MCF 10A (cell line): ENCODE results near the gene PARVB. TPM values are rescaled to one million over a fixed set of nuclear protein-coding genes. Genes with fewer than 3 reads are reported as not detected.

Experiments
- BruUV-seq: library from RNA; stranded (reverse); fragments of 400-500 nt; replicated peaks from 2 replicates; lab custom pipeline; 2021; lab: Mats Ljungman, UMichigan
- CTCF ChIA-PET: fragments of 300-600 bp; sonication (Branson Sonifier 250); formaldehyde crosslinking; extraction: SDS; loops from one replicate; lab custom pipeline; 2021; ENCODE audit warnings: antibody characterized with exemption, inconsistent platforms; lab: Yijun Ruan, JAX
- POLR2A ChIA-PET: fragments of 300-600, 350-650 bp; sonication (Branson Sonifier 250); formaldehyde crosslinking; extraction: SDS; loops from one replicate; lab custom pipeline; 2020; ENCODE audit warnings: antibody characterized with exemption, inconsistent platforms; lab: Yijun Ruan, JAX
- DNase-seq: peaks from one replicate; pipeline ENCODE4 v3.0.0-alpha.2; 2018; ENCODE audit not compliant: unreplicated experiment
- H3K27ac Mint-ChIP-seq: one replicate; pipeline ENCODE4 v1.8.0; 2022; ENCODE audit warnings: mild to moderate bottlenecking, low read depth, mixed read lengths; ENCODE audit not compliant: unreplicated experiment
- H3K27me3 Mint-ChIP-seq: one replicate; pipeline ENCODE4 v1.8.0; 2022; ENCODE audit warnings: mixed read lengths; ENCODE audit not compliant: insufficient read depth, unreplicated experiment
- H3K36me3 Mint-ChIP-seq: one replicate; pipeline ENCODE4 v1.8.0; 2022; ENCODE audit warnings: mild to moderate bottlenecking, moderate library complexity, mixed read lengths; ENCODE audit not compliant: insufficient read depth, unreplicated experiment
- H3K4me1 Mint-ChIP-seq: one replicate; pipeline ENCODE4 v1.8.0; 2022; ENCODE audit warnings: mixed read lengths; ENCODE audit not compliant: insufficient read depth, unreplicated experiment
- H3K4me3 Mint-ChIP-seq: one replicate; pipeline ENCODE4 v1.8.0; 2022; ENCODE audit warnings: mild to moderate bottlenecking, moderate library complexity, mixed read lengths; ENCODE audit not compliant: unreplicated experiment
- H3K9me3 Mint-ChIP-seq: one replicate; pipeline ENCODE4 v1.8.0; 2022; ENCODE audit warnings: mixed read lengths; ENCODE audit not compliant: unreplicated experiment
- CTCF ChIP-seq: fragments of 200-600 bp; IDR thresholded peaks from one replicate; pipeline ENCODE4 v1.8.0; 2022; ENCODE audit warnings: antibody characterized with exemption, mild to moderate bottlenecking; ENCODE audit not compliant: unreplicated experiment
- intact Hi-C: fragments of 100-400 bp; cut with micrococcal nuclease; formaldehyde crosslinking; loops from 2 replicates; pipeline ENCODE4 v1.14.1; 2022
- total RNA-seq: library from RNA; stranded (reverse); gene quantifications from 2 replicates; pipeline ENCODE4 v1.2.3, GENCODE V29; 2022

PARVB gene
- total RNA-seq, 1 experiment from 2014 or later = 26.0 TPM

DNA sequence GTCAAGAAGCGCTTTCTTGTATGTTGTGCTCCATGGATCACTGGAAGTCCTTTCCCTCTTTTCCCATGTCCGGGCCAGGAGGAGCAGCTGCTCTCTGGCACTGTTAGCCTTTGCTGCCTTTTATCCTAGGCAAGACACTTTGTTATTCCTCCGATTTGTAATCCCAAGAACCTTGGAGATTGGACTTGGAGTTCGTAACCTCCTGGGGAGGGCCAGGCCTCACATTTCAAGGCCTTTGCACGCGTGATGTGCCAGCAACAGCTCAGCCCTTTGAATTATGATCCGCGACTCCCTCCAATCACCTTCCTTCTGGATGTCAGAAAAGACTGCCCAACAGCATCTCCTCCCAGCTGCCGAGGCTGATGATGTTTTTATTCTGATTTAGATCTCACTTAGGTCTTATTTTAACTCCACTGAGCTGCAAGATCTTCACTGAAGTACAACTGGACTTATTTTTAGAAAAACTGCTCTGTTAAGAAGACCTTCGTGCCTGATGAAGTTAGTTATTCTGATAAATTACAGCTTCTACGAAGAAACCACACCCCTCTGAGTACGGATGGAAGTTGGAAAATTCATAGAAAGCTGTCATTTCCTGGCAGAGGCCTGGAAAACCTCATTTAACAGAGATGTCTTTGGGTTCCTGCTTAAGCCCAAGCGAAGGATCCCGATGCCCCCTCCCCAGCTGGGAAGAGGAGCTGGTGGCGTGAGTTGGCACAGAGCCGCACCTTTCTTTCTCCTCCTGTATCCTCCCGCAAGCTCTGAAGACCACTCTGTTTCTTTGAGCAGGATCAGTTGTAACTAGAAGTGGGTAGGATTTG lies 62.4 kb downstream of the PARVB start:
- POLR2A ChIA-PET = interaction anchor here (0.6 to 2.7 kb wide), 3 partner anchors 71 to 407 kb away, joined by 3 to 15 read pairs (median 3); no protein-coding TSS in a partner anchor
- H3K9me3 Mint-ChIP-seq = no peaks in the 10 kb centered on the region
- no peak for DNase-seq
- CTCF ChIA-PET = interaction anchor here (0.5 to 7.9 kb wide), 42 partner anchors 10 to 768 kb away, joined by 3 to 170 read pairs (median 4); partner anchors contain the start of gene ARHGAP8
- intact Hi-C loops = loop anchor here (10.0 kb wide), 1 partner anchor 52 kb away; no protein-coding TSS in a partner anchor
- no peak for TF ChIP-seq CTCF
- peaks cover 16% of the 10 kb centered on the region for H3K4me1 Mint-ChIP-seq
- H3K27me3 Mint-ChIP-seq = no peaks in the 10 kb centered on the region
- H3K36me3 Mint-ChIP-seq = no peaks in the 10 kb centered on the region
- no TSS peak for BruUV-seq
- no peak overlapping the region for H3K27ac Mint-ChIP-seq
- H3K4me3 Mint-ChIP-seq = no peak overlapping the region

GRCh38 chr22:44087089-44087430 lies 63.0 kb downstream of the PARVB start:
- no peak for TF ChIP-seq CTCF
- intact Hi-C loops = loop anchor here (10.0 kb wide), 1 partner anchor 52 kb away; no protein-coding TSS in a partner anchor
- H3K27ac Mint-ChIP-seq = no peak overlapping the region
- H3K4me1 Mint-ChIP-seq = peaks cover 16% of the 10 kb centered on the region
- H3K36me3 Mint-ChIP-seq = no peaks in the 10 kb centered on the region
- ChIA-PET POLR2A (interaction anchor here (1.7 to 2.7 kb wide), 2 partner anchors 72 to 94 kb away, joined by 3 to 15 read pairs; no protein-coding TSS in a partner anchor), CTCF (interaction anchor here (1.3 to 7.9 kb wide), 12 partner anchors 9 to 539 kb away, joined by 3 to 170 read pairs (median 6); no protein-coding TSS in a partner anchor)
- no peak overlapping the region for H3K4me3 Mint-ChIP-seq
- no TSS peak for BruUV-seq
- DNase-seq = no peak
- H3K9me3 Mint-ChIP-seq = no peaks in the 10 kb centered on the region
- no peaks in the 10 kb centered on the region for H3K27me3 Mint-ChIP-seq

- Mint-ChIP-seq H3K36me3 (no peaks in the 10 kb centered on the region), H3K9me3 (no peaks in the 10 kb centered on the region), H3K4me3 (no peak overlapping the region), H3K27me3 (no peaks in the 10 kb centered on the region), H3K27ac (no peak overlapping the region), H3K4me1 (peaks cover 16% of the 10 kb centered on the region)
- POLR2A ChIA-PET = interaction anchor here (0.6 to 1.0 kb wide), 3 partner anchors 52 to 292 kb away, joined by 3 read pairs; no protein-coding TSS in a partner anchor
- no TSS peak for BruUV-seq
- TF ChIP-seq CTCF = no peak
- peak; percentile 62 for DNase-seq
- CTCF ChIA-PET = interaction anchor here (0.6 kb wide), 2 partner anchors 11 to 700 kb away, joined by 3 read pairs; no protein-coding TSS in a partner anchor
- intact Hi-C loops = loop anchor here (10.0 kb wide), 1 partner anchor 54 kb away; no protein-coding TSS in a partner anchor
Observed at GRCh38 chr22:44088976-44089570, 65.0 kb downstream of the PARVB start.
